OCI-LY3 (cell line): ENCODE results near the gene C1QTNF6.

Source experiments
- EZH2phosphoT487 ChIP-seq: fragments of 200-600 bp; shearing (Covaris generic); IDR thresholded peaks from 2 replicates; pipeline ENCODE4 v1.6.1; 2018; ENCODE audit warnings: antibody characterized with exemption, mixed run types, low read depth
- TF ChIP-seq, protein P1 (sequence below): fragments of 200-600, 300-600 bp; sonication (generic); IDR thresholded peaks from 2 replicates; pipeline ENCODE4 v1.5.1; 2014; ENCODE audit warnings: antibody characterized with exemption, low read length, low read depth

- TF ChIP-seq, protein P1, sequence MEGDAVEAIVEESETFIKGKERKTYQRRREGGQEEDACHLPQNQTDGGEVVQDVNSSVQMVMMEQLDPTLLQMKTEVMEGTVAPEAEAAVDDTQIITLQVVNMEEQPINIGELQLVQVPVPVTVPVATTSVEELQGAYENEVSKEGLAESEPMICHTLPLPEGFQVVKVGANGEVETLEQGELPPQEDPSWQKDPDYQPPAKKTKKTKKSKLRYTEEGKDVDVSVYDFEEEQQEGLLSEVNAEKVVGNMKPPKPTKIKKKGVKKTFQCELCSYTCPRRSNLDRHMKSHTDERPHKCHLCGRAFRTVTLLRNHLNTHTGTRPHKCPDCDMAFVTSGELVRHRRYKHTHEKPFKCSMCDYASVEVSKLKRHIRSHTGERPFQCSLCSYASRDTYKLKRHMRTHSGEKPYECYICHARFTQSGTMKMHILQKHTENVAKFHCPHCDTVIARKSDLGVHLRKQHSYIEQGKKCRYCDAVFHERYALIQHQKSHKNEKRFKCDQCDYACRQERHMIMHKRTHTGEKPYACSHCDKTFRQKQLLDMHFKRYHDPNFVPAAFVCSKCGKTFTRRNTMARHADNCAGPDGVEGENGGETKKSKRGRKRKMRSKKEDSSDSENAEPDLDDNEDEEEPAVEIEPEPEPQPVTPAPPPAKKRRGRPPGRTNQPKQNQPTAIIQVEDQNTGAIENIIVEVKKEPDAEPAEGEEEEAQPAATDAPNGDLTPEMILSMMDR: no peak
- no peak for TF ChIP-seq EZH2phosphoT487
These were observed 42.0 kb downstream of the C1QTNF6 start for GRCh38 chr22:37146051-37146385.
